HG03039 (cell line): ENCODE measurements around the gene DNMT3A.

ENCODE experiments used
- ATAC-seq: cut with Tn5 transposase; IDR thresholded peaks from one replicate; pipeline ENCODE4 v1.9.1; 2021; ENCODE audit warnings: mild to moderate bottlenecking, moderate library complexity; ENCODE audit not compliant: unreplicated experiment

Gene DNMT3A

GRCh38 chr2:25245141-25245540 lies 96.6 kb downstream of the DNMT3A start:
- ATAC-seq, result no peak

- no peak for ATAC-seq
Measured at GRCh38 chr2:25243995-25244394, 97.7 kb downstream of the DNMT3A start.

- no peak for ATAC-seq
Measured at GRCh38 chr2:25241452-25241851, 100.3 kb downstream of the DNMT3A start.

GRCh38 chr2:25240636-25241035 lies 101.1 kb downstream of the DNMT3A start:
- ATAC-seq, result no peak

GRCh38 chr2:25238920-25239319 lies 102.8 kb downstream of the DNMT3A start:
- no peak for ATAC-seq

- no peak for ATAC-seq
Measured at GRCh38 chr2:25237764-25238163, 104.0 kb downstream of the DNMT3A start.

GRCh38 chr2:25236736-25237135 lies 105.0 kb downstream of the DNMT3A start:
- ATAC-seq, result no peak

- no peak for ATAC-seq
Measured at GRCh38 chr2:25234738-25235137, 107.0 kb downstream of the DNMT3A start.

GRCh38 chr2:25233916-25234605 lies 107.7 kb downstream of the DNMT3A start:
- ATAC-seq, result no peak

GRCh38 chr2:25232248-25232825 lies 109.4 kb downstream of the DNMT3A start:
- ATAC-seq, result no peak

GRCh38 chr2:25230948-25231311 lies 110.8 kb downstream of the DNMT3A start:
- ATAC-seq, result no peak

- ATAC-seq, result no peak
Measured at GRCh38 chr2:25230198-25230947, 111.4 kb downstream of the DNMT3A start.

GRCh38 chr2:25229279-25230197 lies 112.2 kb downstream of the DNMT3A start:
- ATAC-seq, result no peak

- ATAC-seq, result no peak
Measured at GRCh38 chr2:25228848-25229278, 112.9 kb downstream of the DNMT3A start.

- ATAC-seq, result no peak
Measured at GRCh38 chr2:25227576-25227975, 114.1 kb downstream of the DNMT3A start.

GRCh38 chr2:25226827-25227226 lies 114.9 kb downstream of the DNMT3A start:
- ATAC-seq, result no peak

GRCh38 chr2:25222477-25223121 lies 119.1 kb downstream of the DNMT3A start:
- ATAC-seq, result no peak

GRCh38 chr2:25221579-25221978 lies 120.1 kb downstream of the DNMT3A start:
- no peak for ATAC-seq

GRCh38 chr2:25220313-25220712 lies 121.4 kb downstream of the DNMT3A start:
- no peak for ATAC-seq

GRCh38 chr2:25219621-25220020 lies 122.1 kb downstream of the DNMT3A start:
- ATAC-seq, result no peak

- ATAC-seq, result no peak
Measured at GRCh38 chr2:25218100-25218499, 123.6 kb downstream of the DNMT3A start.
